CD4-positive, alpha-beta T cell treated with Interleukin-2 at 100 ng/mL for 4 hours (primary cell): ENCODE data around the gene OXSR1.
"Not testable (repeated sequence)": the region's sequence is repeated elsewhere in the genome, so short reads cannot be mapped to it uniquely, and the experiment has no call there.

Experiments used
- DNase-seq: peaks from one replicate; pipeline ENCODE4 v3.0.0-alpha.2; 2020; ENCODE audit warnings: low spot score

The OXSR1 gene

GRCh38 chr3:38143511-38143910 lies 21.8 kb upstream of the OXSR1 start:
- no peak for DNase-seq

GRCh38 chr3:38146504-38146903 lies 18.8 kb upstream of the OXSR1 start:
- no peak for DNase-seq

- no peak for DNase-seq
Measured at GRCh38 chr3:38147421-38147820, 17.9 kb upstream of the OXSR1 start.

- DNase-seq: no peak
Measured at GRCh38 chr3:38148311-38148882, 16.9 kb upstream of the OXSR1 start.

GRCh38 chr3:38149708-38150107 lies 15.6 kb upstream of the OXSR1 start:
- no peak for DNase-seq

GRCh38 chr3:38150780-38151528 lies 14.4 kb upstream of the OXSR1 start:
- DNase-seq: no peak

- DNase-seq: peak; percentile 58
Measured at GRCh38 chr3:38151667-38152265, 13.6 kb upstream of the OXSR1 start.

- DNase-seq: no peak
Measured at GRCh38 chr3:38152609-38153008, 12.7 kb upstream of the OXSR1 start.

- DNase-seq: no peak
Measured at GRCh38 chr3:38153221-38153620, 12.1 kb upstream of the OXSR1 start.

GRCh38 chr3:38154033-38154494 lies 11.3 kb upstream of the OXSR1 start:
- no peak for DNase-seq

- no peak for DNase-seq
Measured at GRCh38 chr3:38154625-38155255, 10.6 kb upstream of the OXSR1 start.

GRCh38 chr3:38155825-38156224 lies 9.5 kb upstream of the OXSR1 start:
- DNase-seq: no peak

GRCh38 chr3:38157117-38157516 lies 8.2 kb upstream of the OXSR1 start:
- no peak for DNase-seq

- no peak for DNase-seq
Measured at GRCh38 chr3:38157595-38157994, 7.7 kb upstream of the OXSR1 start.

- no peak for DNase-seq
Measured at GRCh38 chr3:38158472-38158871, 6.9 kb upstream of the OXSR1 start.

- DNase-seq: not testable (repeated sequence)
Measured at GRCh38 chr3:38160704-38161103, 4.6 kb upstream of the OXSR1 start.

GRCh38 chr3:38163117-38163840 lies 2.1 kb upstream of the OXSR1 start:
- DNase-seq: no peak

- DNase-seq: no peak
Measured at GRCh38 chr3:38163841-38164642, 1.3 kb upstream of the OXSR1 start.

GRCh38 chr3:38164643-38164951 lies 740 bp upstream of the OXSR1 start:
- DNase-seq: no peak

GRCh38 chr3:38165722-38166387 lies 518 bp downstream of the OXSR1 start:
- no peak for DNase-seq

- DNase-seq: no peak
Measured at GRCh38 chr3:38167591-38167990, 2.3 kb downstream of the OXSR1 start.
